HG03378 (cell line): ENCODE results near the gene KLF6.

ENCODE experiments used
- ATAC-seq: cut with Tn5 transposase; IDR thresholded peaks from one replicate; pipeline ENCODE4 v1.9.1; 2021; ENCODE audit warnings: mild to moderate bottlenecking, moderate library complexity; ENCODE audit not compliant: unreplicated experiment

The KLF6 gene

GRCh38 chr10:3784510-3785250 is at the start of gene KLF6:
KLF6 (minus strand) TSS chr10:3785209; CDS start chr10:3785014, 195 bp downstream.
- ATAC-seq, result peak; percentile 0

GRCh38 chr10:3834404-3834803 is 49.4 kb upstream of the KLF6 start:
- ATAC-seq, result no peak

- ATAC-seq, result no peak
Measured at GRCh38 chr10:3833046-3833445, 48.0 kb upstream of the KLF6 start.

GRCh38 chr10:3832022-3832786 is 47.2 kb upstream of the KLF6 start:
- ATAC-seq, result no peak

GRCh38 chr10:3831608-3832007 is 46.6 kb upstream of the KLF6 start:
- no peak for ATAC-seq

- no peak for ATAC-seq
Measured at GRCh38 chr10:3830946-3831345, 45.9 kb upstream of the KLF6 start.

- no peak for ATAC-seq
Measured at GRCh38 chr10:3829156-3830050, 44.4 kb upstream of the KLF6 start.

- ATAC-seq, result no peak
Measured at GRCh38 chr10:3828404-3829155, 43.6 kb upstream of the KLF6 start.

GRCh38 chr10:3827768-3828403 is 42.9 kb upstream of the KLF6 start:
- ATAC-seq, result no peak

GRCh38 chr10:3827266-3827665 is 42.3 kb upstream of the KLF6 start:
- no peak for ATAC-seq

GRCh38 chr10:3825862-3826351 is 40.9 kb upstream of the KLF6 start:
- no peak for ATAC-seq

- no peak for ATAC-seq
Measured at GRCh38 chr10:3825244-3825643, 40.2 kb upstream of the KLF6 start.

GRCh38 chr10:3822541-3823330 is 37.7 kb upstream of the KLF6 start:
- no peak for ATAC-seq

GRCh38 chr10:3820255-3820654 is 35.2 kb upstream of the KLF6 start:
- ATAC-seq, result no peak

GRCh38 chr10:3816995-3817394 is 32.0 kb upstream of the KLF6 start:
- no peak for ATAC-seq

GRCh38 chr10:3814838-3815220 is 29.8 kb upstream of the KLF6 start:
- no peak for ATAC-seq

- no peak for ATAC-seq
Measured at GRCh38 chr10:3813986-3814837, 29.2 kb upstream of the KLF6 start.

GRCh38 chr10:3813267-3813666 is 28.3 kb upstream of the KLF6 start:
- no peak for ATAC-seq
